Neural progenitor cell (in vitro differentiated cells): Measurements from ENCODE around the gene DLEU7. TPM values are rescaled to one million over a fixed set of nuclear protein-coding genes. Genes with fewer than 3 reads are reported as not detected.

ENCODE experiments used
- DNase-seq: peaks from one replicate; pipeline ENCODE4 v3.0.0-alpha.2; 2016; ENCODE audit warnings: low spot score
- H2AFZ ChIP-seq: fragments of 200-600 bp; sonication (generic); replicated peaks from 2 replicates; pipeline ENCODE4 v1.6.1; 2016; ENCODE audit warnings: antibody characterized with exemption
- H3F3A ChIP-seq: fragments of 200-600 bp; sonication (generic); 2 replicates; pipeline ENCODE4 v1.6.1; 2016; ENCODE audit warnings: antibody characterized with exemption, low read depth
- H3K27ac ChIP-seq: fragments of 200-600 bp; sonication (generic); 2 replicates; pipeline ENCODE4 v1.5.1; 2016; ENCODE audit warnings: mild to moderate bottlenecking
- H3K27me3 ChIP-seq: fragments of 200-600 bp; sonication (generic); 2 replicates; pipeline ENCODE4 v1.6.1; 2016; ENCODE audit warnings: mild to moderate bottlenecking, moderate library complexity
- H3K36me3 ChIP-seq: fragments of 200-600 bp; sonication (generic); 2 replicates; pipeline ENCODE4 v1.5.1; 2016
- H3K4me1 ChIP-seq: fragments of 200-600 bp; sonication (generic); 2 replicates; pipeline ENCODE4 v1.6.1; 2016; ENCODE audit warnings: mixed run types
- H3K4me2 ChIP-seq: fragments of 200-600 bp; sonication (generic); 2 replicates; pipeline ENCODE4 v1.6.1; 2016
- H3K4me3 ChIP-seq: fragments of 200-600 bp; sonication (generic); 2 replicates; pipeline ENCODE4 v1.5.1; 2016
- H3K79me2 ChIP-seq: fragments of 200-600 bp; sonication (generic); 2 replicates; pipeline ENCODE4 v1.6.1; 2016; ENCODE audit warnings: low read depth
- H3K9ac ChIP-seq: fragments of 200-600 bp; sonication (generic); 2 replicates; pipeline ENCODE4 v1.6.1; 2016
- H3K9me3 ChIP-seq: fragments of 200-600 bp; sonication (generic); 2 replicates; pipeline ENCODE4 v1.5.1; 2016; ENCODE audit warnings: low read depth
- H4K20me1 ChIP-seq: fragments of 200-600 bp; sonication (generic); 2 replicates; pipeline ENCODE4 v1.6.1; 2016; ENCODE audit warnings: low read depth
- H3K27ac Mint-ChIP-seq: 3 replicates; pipeline ENCODE4 v1.8.0; 2021; ENCODE audit warnings: mixed read lengths
- H3K27me3 Mint-ChIP-seq: 2 replicates; pipeline ENCODE4 v1.8.0; 2022; ENCODE audit warnings: low read depth, mild to moderate bottlenecking, inconsistent platforms, moderate library complexity, mixed read lengths; ENCODE audit not compliant: insufficient read depth
- H3K36me3 Mint-ChIP-seq: 3 replicates; pipeline ENCODE4 v1.8.0; 2021; ENCODE audit warnings: mixed read lengths
- H3K4me1 Mint-ChIP-seq: 3 replicates; pipeline ENCODE4 v1.8.0; 2021; ENCODE audit warnings: mixed read lengths
- H3K4me3 Mint-ChIP-seq: 3 replicates; pipeline ENCODE4 v1.8.0; 2021; ENCODE audit warnings: mild to moderate bottlenecking, moderate library complexity, mixed read lengths
- H3K9me3 Mint-ChIP-seq: 3 replicates; pipeline ENCODE4 v1.8.0; 2020; ENCODE audit warnings: mixed read lengths
- EZH2 ChIP-seq: fragments of 200-600 bp; sonication (generic); IDR thresholded peaks from 2 replicates; pipeline ENCODE4 v1.6.1; 2017; ENCODE audit warnings: antibody characterized with exemption, mild to moderate bottlenecking, moderate library complexity
- EZH2phosphoT487 ChIP-seq: fragments of 200-600 bp; sonication (generic); IDR thresholded peaks from 2 replicates; pipeline ENCODE4 v1.6.1; 2017; ENCODE audit warnings: antibody characterized with exemption
- total RNA-seq: library from RNA; depleted of rRNA; stranded (reverse); fragments of >200 nt; gene quantifications from 2 replicates; pipeline ENCODE4 v1.2.3, GENCODE V29; 2015; ENCODE audit warnings: low replicate concordance
- TF ChIP-seq, protein P1 (sequence below): fragments of 200-600 bp; sonication (generic); IDR thresholded peaks from 2 replicates; pipeline ENCODE4 v1.5.1; 2017; ENCODE audit warnings: antibody characterized with exemption, mild to moderate bottlenecking

The DLEU7 gene
- total RNA-seq, 1 donor from 2014 or later = not detected

DNA sequence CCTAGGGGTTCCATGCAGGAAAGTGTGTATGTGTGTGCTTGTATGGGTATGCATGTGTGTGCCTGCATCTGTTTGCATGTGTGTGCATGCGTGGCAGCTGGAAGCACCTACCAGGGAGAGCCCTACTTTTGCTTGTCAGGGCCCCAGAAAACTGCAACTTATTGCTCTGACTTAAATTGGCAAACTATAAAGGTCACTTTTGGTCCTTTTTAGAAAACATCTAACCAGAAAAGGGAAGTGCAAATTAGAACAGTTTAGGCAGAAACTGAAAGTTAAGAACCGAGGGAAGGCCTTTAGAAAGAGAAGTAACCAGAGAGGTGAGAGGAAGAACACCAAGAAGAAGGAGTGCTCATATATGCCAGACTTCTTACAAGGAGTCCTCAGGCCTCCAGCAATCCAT, 32.5 kb downstream of the DLEU7 start:
- H3K4me3 ChIP-seq = no peak overlapping the region
- no peaks in the 10 kb centered on the region for H3K79me2 ChIP-seq
- no peaks in the 10 kb centered on the region for H3K4me1 ChIP-seq
- no peak overlapping the region for H3K4me3 Mint-ChIP-seq
- H3K9me3 ChIP-seq = no peaks in the 10 kb centered on the region
- no peak for DNase-seq
- peaks cover under 1% of the 10 kb centered on the region for H3K9me3 Mint-ChIP-seq
- H3K27me3 Mint-ChIP-seq = no peaks in the 10 kb centered on the region
- H3K4me2 ChIP-seq = no peak overlapping the region
- H3K9ac ChIP-seq = no peak overlapping the region
- H3K27me3 ChIP-seq = no peaks in the 10 kb centered on the region
- no peaks in the 10 kb centered on the region for H3K36me3 Mint-ChIP-seq
- H3K27ac Mint-ChIP-seq = no peak overlapping the region
- no peaks in the 10 kb centered on the region for H3K4me1 Mint-ChIP-seq
- H3K36me3 ChIP-seq = no peaks in the 10 kb centered on the region
- H4K20me1 ChIP-seq = no peaks in the 10 kb centered on the region
- no peaks in the 10 kb centered on the region for H3F3A ChIP-seq
- H3K27ac ChIP-seq = no peak overlapping the region
- TF ChIP-seq EZH2 (no peak), EZH2phosphoT487 (no peak)
- TF ChIP-seq, protein P1, sequence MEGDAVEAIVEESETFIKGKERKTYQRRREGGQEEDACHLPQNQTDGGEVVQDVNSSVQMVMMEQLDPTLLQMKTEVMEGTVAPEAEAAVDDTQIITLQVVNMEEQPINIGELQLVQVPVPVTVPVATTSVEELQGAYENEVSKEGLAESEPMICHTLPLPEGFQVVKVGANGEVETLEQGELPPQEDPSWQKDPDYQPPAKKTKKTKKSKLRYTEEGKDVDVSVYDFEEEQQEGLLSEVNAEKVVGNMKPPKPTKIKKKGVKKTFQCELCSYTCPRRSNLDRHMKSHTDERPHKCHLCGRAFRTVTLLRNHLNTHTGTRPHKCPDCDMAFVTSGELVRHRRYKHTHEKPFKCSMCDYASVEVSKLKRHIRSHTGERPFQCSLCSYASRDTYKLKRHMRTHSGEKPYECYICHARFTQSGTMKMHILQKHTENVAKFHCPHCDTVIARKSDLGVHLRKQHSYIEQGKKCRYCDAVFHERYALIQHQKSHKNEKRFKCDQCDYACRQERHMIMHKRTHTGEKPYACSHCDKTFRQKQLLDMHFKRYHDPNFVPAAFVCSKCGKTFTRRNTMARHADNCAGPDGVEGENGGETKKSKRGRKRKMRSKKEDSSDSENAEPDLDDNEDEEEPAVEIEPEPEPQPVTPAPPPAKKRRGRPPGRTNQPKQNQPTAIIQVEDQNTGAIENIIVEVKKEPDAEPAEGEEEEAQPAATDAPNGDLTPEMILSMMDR = no peak
- no peak overlapping the region for H2AFZ ChIP-seq

DNA sequence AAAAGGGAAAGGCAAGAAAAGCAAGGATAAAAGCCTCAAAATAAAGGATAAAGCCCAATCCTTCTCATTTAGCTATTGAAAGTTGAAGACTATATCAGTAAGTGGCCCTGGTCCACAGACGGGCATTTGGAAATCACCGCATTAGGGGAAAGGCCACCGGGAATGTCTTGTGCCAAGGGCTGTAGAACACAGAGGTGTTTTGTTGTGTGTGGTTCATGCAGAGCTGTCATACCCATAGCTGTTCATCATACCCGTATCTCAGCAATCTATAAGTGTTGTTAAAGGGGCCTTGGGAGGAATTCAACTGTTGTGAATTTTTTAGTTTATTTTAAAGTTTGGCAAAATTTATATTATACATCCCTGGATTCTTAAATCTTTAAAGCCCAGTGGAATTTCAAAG, 33.0 kb downstream of the DLEU7 start:
- Histone ChIP-seq H2AFZ (no peak overlapping the region), H3K9ac (no peak overlapping the region), H3K27ac (no peak overlapping the region), H3K4me3 (no peak overlapping the region), H3K4me2 (no peak overlapping the region), H3F3A (no peaks in the 10 kb centered on the region), H4K20me1 (no peaks in the 10 kb centered on the region), H3K27me3 (no peaks in the 10 kb centered on the region), H3K79me2 (no peaks in the 10 kb centered on the region), H3K4me1 (no peaks in the 10 kb centered on the region), H3K9me3 (no peaks in the 10 kb centered on the region), H3K36me3 (no peaks in the 10 kb centered on the region)
- H3K36me3 Mint-ChIP-seq = no peaks in the 10 kb centered on the region
- no peaks in the 10 kb centered on the region for H3K4me1 Mint-ChIP-seq
- no peak for DNase-seq
- H3K27me3 Mint-ChIP-seq = no peaks in the 10 kb centered on the region
- no peak overlapping the region for H3K27ac Mint-ChIP-seq
- no peak overlapping the region for H3K4me3 Mint-ChIP-seq
- TF ChIP-seq, protein P1 = no peak
- TF ChIP-seq EZH2 (no peak), EZH2phosphoT487 (no peak)
- H3K9me3 Mint-ChIP-seq = peaks cover 4% of the 10 kb centered on the region

DNA sequence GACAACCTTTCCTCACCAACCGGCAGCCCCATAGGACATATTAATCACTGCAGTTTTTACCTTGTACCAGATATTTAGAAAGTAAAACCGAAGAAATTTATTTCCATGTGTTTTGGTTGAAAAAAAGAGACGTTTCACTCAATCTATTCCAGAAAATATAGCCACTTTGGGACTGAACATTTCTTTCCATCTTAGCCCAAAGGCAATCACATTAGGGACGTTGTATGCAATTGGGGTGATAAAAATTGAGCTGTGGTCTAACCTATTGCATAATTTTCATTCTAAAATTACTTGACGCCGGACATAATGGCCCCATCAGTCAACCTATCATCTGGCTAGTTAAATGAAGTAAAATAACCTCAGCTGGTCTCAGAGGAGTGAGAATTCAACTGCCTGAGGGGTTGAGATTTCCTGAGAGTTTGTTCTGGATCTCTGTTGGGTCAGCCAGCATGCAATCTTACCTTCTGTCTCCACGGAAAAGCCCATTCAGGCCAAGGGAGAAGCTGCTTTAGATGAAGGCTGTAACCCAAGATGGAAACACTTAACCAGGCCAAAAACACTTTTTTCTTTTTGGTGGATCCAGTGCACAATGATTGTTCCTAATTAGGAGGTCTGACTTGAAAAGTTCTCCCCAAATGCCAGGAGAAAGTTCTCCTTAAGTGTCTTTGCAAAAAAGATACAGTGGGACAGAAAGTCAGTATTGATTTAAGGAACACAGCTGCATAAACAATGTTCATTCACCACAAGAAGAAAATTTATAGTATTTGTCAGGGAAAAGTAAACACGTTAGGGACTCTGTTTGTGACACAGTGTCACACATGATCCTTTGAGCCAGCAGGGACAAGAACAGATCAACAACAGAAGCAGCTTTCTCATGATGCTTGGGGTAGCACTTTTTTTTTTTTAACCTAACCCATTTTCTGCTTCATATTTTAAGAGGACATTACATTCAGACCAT, 34.1 kb downstream of the DLEU7 start:
- no peaks in the 10 kb centered on the region for H3K27me3 Mint-ChIP-seq
- peaks cover 5% of the 10 kb centered on the region for H3K9me3 Mint-ChIP-seq
- no peak overlapping the region for H3K4me2 ChIP-seq
- no peaks in the 10 kb centered on the region for H3K27me3 ChIP-seq
- H2AFZ ChIP-seq = no peak overlapping the region
- no peaks in the 10 kb centered on the region for H3F3A ChIP-seq
- TF ChIP-seq EZH2 (no peak), EZH2phosphoT487 (no peak)
- TF ChIP-seq, protein P1 = no peak
- H3K27ac Mint-ChIP-seq = no peak overlapping the region
- H3K4me1 ChIP-seq = no peaks in the 10 kb centered on the region
- no peak overlapping the region for H3K4me3 ChIP-seq
- H3K36me3 Mint-ChIP-seq = no peaks in the 10 kb centered on the region
- no peak overlapping the region for H3K9ac ChIP-seq
- H3K79me2 ChIP-seq = no peaks in the 10 kb centered on the region
- H3K9me3 ChIP-seq = no peaks in the 10 kb centered on the region
- no peak overlapping the region for H3K4me3 Mint-ChIP-seq
- H3K4me1 Mint-ChIP-seq = no peaks in the 10 kb centered on the region
- DNase-seq = no peak
- no peak overlapping the region for H3K27ac ChIP-seq
- no peaks in the 10 kb centered on the region for H4K20me1 ChIP-seq
- no peaks in the 10 kb centered on the region for H3K36me3 ChIP-seq
